Peyer's patch (tissue), 4 donors: ENCODE results near the gene PIPOX.

ENCODE experiments used
- POLR2A ChIP-seq, 2 donors: fragments of 450-650 bp; IDR thresholded peaks; one replicate each; pipeline ENCODE4 v1.5.1; 2017; ENCODE audit warnings: antibody characterized with exemption in 2 of 2, mild to moderate bottlenecking in 2 of 2, moderate library complexity in 2 of 2
- TF ChIP-seq, protein P1 (sequence below), 6 experiments: fragments of 450-650 bp in 4 of 6; fragments of 200-600 bp in 2 of 6; sonication (generic) in 1 of 6; IDR thresholded peaks; one replicate each; pipeline ENCODE4 v1.5.1; 2017 to 2019; ENCODE audit warnings: antibody characterized with exemption in 6 of 6, mild to moderate bottlenecking in 3 of 6, moderate library complexity in 1 of 6

DNA sequence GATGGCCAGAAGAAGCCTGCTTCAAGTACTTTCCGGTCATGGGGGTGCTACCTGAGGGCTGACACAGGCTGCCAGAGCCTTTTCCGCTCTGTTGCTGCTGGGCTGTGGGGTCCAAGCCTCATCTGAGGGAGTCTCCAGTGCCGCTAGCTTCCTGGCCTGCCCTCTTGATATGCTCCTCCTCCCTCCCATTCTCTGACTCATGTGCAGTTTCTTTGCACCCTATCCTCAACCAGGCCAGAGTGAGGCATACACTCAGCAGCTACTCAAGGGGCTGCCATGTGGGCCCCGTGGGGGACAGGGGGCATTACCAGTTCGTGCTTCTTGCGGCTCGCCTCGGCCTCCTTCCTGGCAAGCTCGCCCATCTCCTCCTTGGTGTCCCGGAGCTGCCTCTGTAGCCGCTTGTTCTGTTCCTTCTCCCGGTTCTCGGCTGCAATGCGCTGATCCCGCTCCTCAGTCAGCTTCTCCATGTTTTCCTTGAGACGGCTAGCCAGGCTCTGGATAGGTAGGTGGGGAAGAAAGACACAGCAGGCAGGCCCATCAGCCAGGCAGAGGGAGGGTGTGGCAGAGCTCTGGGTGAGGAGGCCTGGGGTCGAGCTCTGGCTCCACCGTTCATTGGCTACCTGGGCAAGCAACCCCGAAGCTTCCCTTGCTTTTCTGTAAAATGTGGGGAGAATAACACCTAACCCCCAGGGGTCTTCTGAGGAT lies 43.8 kb downstream of the PIPOX start:
- TF ChIP-seq, protein P1, sequence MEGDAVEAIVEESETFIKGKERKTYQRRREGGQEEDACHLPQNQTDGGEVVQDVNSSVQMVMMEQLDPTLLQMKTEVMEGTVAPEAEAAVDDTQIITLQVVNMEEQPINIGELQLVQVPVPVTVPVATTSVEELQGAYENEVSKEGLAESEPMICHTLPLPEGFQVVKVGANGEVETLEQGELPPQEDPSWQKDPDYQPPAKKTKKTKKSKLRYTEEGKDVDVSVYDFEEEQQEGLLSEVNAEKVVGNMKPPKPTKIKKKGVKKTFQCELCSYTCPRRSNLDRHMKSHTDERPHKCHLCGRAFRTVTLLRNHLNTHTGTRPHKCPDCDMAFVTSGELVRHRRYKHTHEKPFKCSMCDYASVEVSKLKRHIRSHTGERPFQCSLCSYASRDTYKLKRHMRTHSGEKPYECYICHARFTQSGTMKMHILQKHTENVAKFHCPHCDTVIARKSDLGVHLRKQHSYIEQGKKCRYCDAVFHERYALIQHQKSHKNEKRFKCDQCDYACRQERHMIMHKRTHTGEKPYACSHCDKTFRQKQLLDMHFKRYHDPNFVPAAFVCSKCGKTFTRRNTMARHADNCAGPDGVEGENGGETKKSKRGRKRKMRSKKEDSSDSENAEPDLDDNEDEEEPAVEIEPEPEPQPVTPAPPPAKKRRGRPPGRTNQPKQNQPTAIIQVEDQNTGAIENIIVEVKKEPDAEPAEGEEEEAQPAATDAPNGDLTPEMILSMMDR (IDR thresholded peaks at IDR 0.05): no peak
- no peak for TF ChIP-seq POLR2A (IDR thresholded peaks at IDR 0.05)
